ENCODE measurements around the gene ZMIZ1.

- no peak for TF ChIP-seq CTCF (IDR thresholded peaks at IDR 0.05; ENCODE audit: low read depth, low read length)
- TF ChIP-seq MAX (IDR thresholded peaks at IDR 0.05; ENCODE audit: low read depth, low read length), result peak; percentile 70; the same call in 1 of the 2 replicates
Measured at GRCh38 chr10:79243181-79244067, 174.7 kb downstream of the ZMIZ1 start.

Measured in NB4 (cell line).